Measurements from ENCODE around the gene CCNQ.

The CCNQ gene

DNA sequence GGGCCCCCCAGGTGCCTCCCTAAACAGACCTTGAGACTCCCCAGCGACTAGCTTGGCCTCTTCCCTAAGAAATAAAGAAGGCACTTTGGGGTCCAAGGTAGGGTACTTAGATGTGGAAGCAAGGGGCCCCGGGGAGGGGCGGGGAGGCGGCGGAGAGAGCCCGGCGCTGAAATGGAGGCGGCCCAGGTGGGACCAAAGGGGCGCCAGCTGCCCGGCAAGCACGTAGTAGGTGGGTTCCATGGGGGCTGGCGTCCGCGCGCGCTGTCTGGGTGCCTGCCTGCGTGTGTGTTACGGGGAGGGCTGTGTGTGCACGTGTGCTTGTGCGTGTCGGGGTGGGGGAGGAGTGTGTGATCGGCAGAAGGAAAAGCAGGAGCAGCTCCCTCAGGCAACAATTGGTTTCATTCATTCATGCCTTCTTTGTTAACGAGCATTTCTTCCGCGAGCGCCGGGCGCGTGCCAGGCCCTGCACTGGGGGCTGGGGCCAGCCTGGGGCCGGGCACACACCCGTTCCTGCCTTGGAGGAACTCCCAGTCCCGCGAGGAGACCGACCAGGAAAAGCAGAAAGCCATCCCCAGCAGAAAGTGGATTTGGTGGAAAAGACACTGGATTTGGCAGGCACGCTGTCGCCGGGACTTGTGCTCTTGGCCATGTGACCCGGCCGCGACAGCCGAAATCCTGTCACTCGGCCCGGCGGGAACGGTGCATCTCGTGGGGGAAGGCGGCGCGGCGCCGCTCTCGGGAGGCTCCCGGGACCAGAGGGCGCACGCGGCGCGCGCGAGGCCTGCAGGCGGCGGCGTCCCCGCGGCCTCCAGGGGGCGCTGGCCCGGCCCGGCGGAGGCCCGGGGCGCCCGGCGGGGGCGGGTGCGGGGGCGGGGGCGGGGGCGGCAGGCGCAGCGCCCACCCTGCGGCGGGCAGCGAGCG is 44.8 kb upstream of the CCNQ start:
- ATAC-seq (ENCODE audit: insufficient read depth, low read depth) (no peak), DNase-seq (no peak)
- H3K4me1 ChIP-seq (ENCODE audit: insufficient read depth, low read length): peaks cover 6% of the 10 kb centered on the region
- no peak overlapping the region for H3K27ac ChIP-seq (ENCODE audit: low read length)
- H3K9me3 ChIP-seq (ENCODE audit: insufficient read depth, low read length, severe bottlenecking): no peaks in the 10 kb centered on the region
- no peaks in the 10 kb centered on the region for H3K36me3 ChIP-seq (ENCODE audit: insufficient read depth, low read length)
- TF ChIP-seq EZH2 (IDR thresholded peaks at IDR 0.05; ENCODE audit: borderline replicate concordance, low read depth, low read length, severe bottlenecking): no peak
- no peak for TF ChIP-seq CTCF (IDR thresholded peaks at IDR 0.05; ENCODE audit: borderline replicate concordance, extremely low read depth, low read length, poor library complexity, severe bottlenecking)
- H4K20me1 ChIP-seq (ENCODE audit: insufficient read depth, low read length): no peaks in the 10 kb centered on the region
- H3K4me2 ChIP-seq (ENCODE audit: insufficient read depth, low read length): no peak overlapping the region
- no peak overlapping the region for H2AFZ ChIP-seq (ENCODE audit: low read depth, low read length)
- no peak overlapping the region for H3K9ac ChIP-seq (ENCODE audit: low read depth, low read length)
- H3K79me2 ChIP-seq (ENCODE audit: insufficient read depth, low read length): no peaks in the 10 kb centered on the region
- no peaks in the 10 kb centered on the region for H3K27me3 ChIP-seq (ENCODE audit: insufficient read depth, low read length, poor library complexity)
- H3K4me3 ChIP-seq (ENCODE audit: low read depth in 1 of 2, low read length in 2 of 2): no peak overlapping the region

GRCh38 chrX:153642655-153643430 is 43.9 kb upstream of the CCNQ start:
- H3K4me3 ChIP-seq (ENCODE audit: low read depth in 1 of 2, low read length in 2 of 2): no peak overlapping the region; a peak in 1 of 4 replicates
- no peaks in the 10 kb centered on the region for H3K9me3 ChIP-seq (ENCODE audit: insufficient read depth, low read length, severe bottlenecking)
- no peak for ATAC-seq (ENCODE audit: insufficient read depth, low read depth)
- no peak for DNase-seq
- peaks cover 6% of the 10 kb centered on the region for H3K4me1 ChIP-seq (ENCODE audit: insufficient read depth, low read length)
- no peaks in the 10 kb centered on the region for H3K79me2 ChIP-seq (ENCODE audit: insufficient read depth, low read length)
- H3K9ac ChIP-seq (ENCODE audit: low read depth, low read length): no peak overlapping the region
- H3K27me3 ChIP-seq (ENCODE audit: insufficient read depth, low read length, poor library complexity): no peaks in the 10 kb centered on the region
- H4K20me1 ChIP-seq (ENCODE audit: insufficient read depth, low read length): no peaks in the 10 kb centered on the region
- no peak overlapping the region for H3K27ac ChIP-seq (ENCODE audit: low read length)
- no peaks in the 10 kb centered on the region for H3K36me3 ChIP-seq (ENCODE audit: insufficient read depth, low read length)
- TF ChIP-seq CTCF (IDR thresholded peaks at IDR 0.05; ENCODE audit: borderline replicate concordance, extremely low read depth, low read length, poor library complexity, severe bottlenecking): no peak
- no peak for TF ChIP-seq EZH2 (IDR thresholded peaks at IDR 0.05; ENCODE audit: borderline replicate concordance, low read depth, low read length, severe bottlenecking)
- peak overlapping the region; percentile 47; the same call in 1 of the 2 replicates for H3K4me2 ChIP-seq (ENCODE audit: insufficient read depth, low read length)
- no peak overlapping the region for H2AFZ ChIP-seq (ENCODE audit: low read depth, low read length)

- ATAC-seq (ENCODE audit: insufficient read depth, low read depth) (peak; percentile 81), DNase-seq (peak; percentile 47)
- Histone ChIP-seq H3K27me3 (ENCODE audit: insufficient read depth, low read length, poor library complexity) (no peaks in the 10 kb centered on the region), H3K9ac (ENCODE audit: low read depth, low read length) (no peak overlapping the region), H4K20me1 (ENCODE audit: insufficient read depth, low read length) (no peaks in the 10 kb centered on the region), H3K36me3 (ENCODE audit: insufficient read depth, low read length) (no peaks in the 10 kb centered on the region), H3K4me2 (ENCODE audit: insufficient read depth, low read length) (peak overlapping the region; percentile 47; the same call in 1 of the 2 replicates), H3K79me2 (ENCODE audit: insufficient read depth, low read length) (no peaks in the 10 kb centered on the region), H3K4me3 (ENCODE audit: low read depth in 1 of 2, low read length in 2 of 2) (no peak overlapping the region), H3K27ac (ENCODE audit: low read length) (no peak overlapping the region), H2AFZ (ENCODE audit: low read depth, low read length) (no peak overlapping the region), H3K9me3 (ENCODE audit: insufficient read depth, low read length, severe bottlenecking) (no peaks in the 10 kb centered on the region), H3K4me1 (ENCODE audit: insufficient read depth, low read length) (peaks cover 6% of the 10 kb centered on the region)
- no peak for TF ChIP-seq CTCF (IDR thresholded peaks at IDR 0.05; ENCODE audit: borderline replicate concordance, extremely low read depth, low read length, poor library complexity, severe bottlenecking)
- no peak for TF ChIP-seq EZH2 (IDR thresholded peaks at IDR 0.05; ENCODE audit: borderline replicate concordance, low read depth, low read length, severe bottlenecking)
Measured at GRCh38 chrX:153642051-153642654, 43.2 kb upstream of the CCNQ start.
